Heart left ventricle (tissue), 16 donors: ENCODE data around the gene NDUFB11. TPM values are rescaled to one million over a fixed set of nuclear protein-coding genes. Genes with fewer than 3 reads are reported as not detected.

ENCODE experiments used
- ATAC-seq, 4 donors: fragments of 200-7000 bp; cut with Tn5 transposase; one replicate each; pipeline ENCODE4 v1.9.1; 2020 to 2022; ENCODE audit warnings: moderate library complexity in 4 of 4, mild to moderate bottlenecking in 3 of 4, moderate number of reproducible peaks in 1 of 4
- DNase-seq, 5 donors: peaks; one replicate each; pipeline ENCODE4 v3.0.0-alpha.2; 2020
- H3K27ac ChIP-seq, 12 donors: fragments of 200-600 bp; sonication (generic) in 4 of 12; one replicate each; pipeline versions ENCODE4 v1.5.0 to v1.8.0; 2016 to 2022; ENCODE audit warnings: mild to moderate bottlenecking in 2 of 12
- H3K27me3 ChIP-seq, 9 donors: fragments of 200-600 bp; sonication (generic) in 2 of 9; one replicate each; pipeline versions ENCODE4 v1.5.1 to v1.8.0; 2016 to 2022; ENCODE audit warnings: mild to moderate bottlenecking in 3 of 9
- H3K36me3 ChIP-seq, 9 donors: fragments of 200-600 bp; sonication (generic) in 2 of 9; one replicate each; pipeline versions ENCODE4 v1.5.0 to v1.8.0; 2018 to 2022; ENCODE audit warnings: mild to moderate bottlenecking in 2 of 9
- H3K4me1 ChIP-seq, 12 donors: fragments of 200-600 bp; sonication (generic) in 4 of 12; one replicate each; pipeline versions ENCODE4 v1.5.0 to v1.8.0; 2016 to 2022; ENCODE audit warnings: mild to moderate bottlenecking in 3 of 12
- H3K4me3 ChIP-seq, 12 donors: fragments of 200-600 bp; sonication (generic) in 4 of 12; one replicate each; pipeline versions ENCODE4 v1.5.0 to v1.8.0; 2017 to 2022; ENCODE audit warnings: mild to moderate bottlenecking in 9 of 12, moderate library complexity in 4 of 12
- H3K9me3 ChIP-seq, 12 donors: fragments of 200-600 bp; sonication (generic) in 4 of 12; one replicate each; pipeline versions ENCODE4 v1.5.0 to v1.8.0; 2016 to 2022; ENCODE audit warnings: mild to moderate bottlenecking in 1 of 12
- CTCF ChIP-seq, 12 donors: fragments of 200-600 bp; sonication (generic) in 4 of 12; IDR thresholded peaks; one replicate each; pipeline versions ENCODE4 v1.5.0 to v1.8.0; 2018 to 2022; ENCODE audit warnings: antibody characterized with exemption in 12 of 12, mild to moderate bottlenecking in 5 of 12
- POLR2A ChIP-seq, 2 donors: fragments of 450-650 bp; IDR thresholded peaks; one replicate each; pipeline ENCODE4 v1.6.1; 2017; ENCODE audit warnings: antibody characterized with exemption in 2 of 2, mild to moderate bottlenecking in 2 of 2, moderate library complexity in 2 of 2
- WGBS, 4 donors: extraction: QIAGEN DNeasy Blood & Tissue Kit in 2 of 4; methylation state at CpG; one replicate each; pipeline versions ENCODE4 v1.1.5 to v1.1.7; 2013 to 2018; 5-methylcytosine and 5-hydroxymethylcytosine counted together
- intact Hi-C, 10 donors: fragments of 100-400 bp; cut with DNase I; formaldehyde crosslinking; loops; one replicate each; pipeline versions ENCODE4 v1.11.1 to v1.14.2; 2022
- polyA plus RNA-seq, 2 donors: library from polyadenylated mRNA; stranded (reverse); fragments of 200-250 nt; gene quantifications; one replicate each; pipeline ENCODE4 v1.2.3, GENCODE V29; 2013
- total RNA-seq, 9 donors: library from RNA; depleted of rRNA in 2 of 9; stranded (reverse); fragments of >200 nt in 2 of 9; fragmentation: NEBNext Ultra II Directional in 3 of 9; extraction: Animal tissue kit (Norgen Biotek cat#: 25700) in 3 of 9; gene quantifications; one replicate each; pipeline versions ENCODE4 v1.1.0 to v1.2.4, GENCODE V29; 2016 to 2023
- donor health status: ischemic (EF 13 %, LVEDD 7.1; RV severe dilation, severe dysfunction).
- donor health status: healthy with polysubstance abuse.
- donor health status: DM: no; HTN: yes; CAD: no.
- donor health status: DM: no; HTN: no; CAD: no.
- donor health status: ischemic (EF 25% LVEDD 6.9; RV normal size, moderate dysfunction).
- donor health status: ischemic (EF 25% LVEDD 5.7; RV mildly dilated, moderate dysfunction).
- donor health status: healthy.
- donor health status: DM: yes; HTN: yes; CAD: no.
- donor health status: ischemic (EF 35%, LVEDD 5.7; RV mildly dilated, moderate dysfunction).
- donor health status: nonischemic (EF 11% LVEDD 7.7; RV severe dilation, severe dysfunction).
- donor health status: DM: yes; HTN: yes; CAD: no.
- donor health status: PGD.
- donor health status: ischemic (EF 29% LVEDD 5.4; RV normal size, mild dysfunction).
- donor health status: nonischemic (EF 23%, LVEDD 6.1; RV moderate dilation, normal function).

NDUFB11 gene
- total and polyA plus RNA-seq, 11 donors, result 128 to 254 (median 173) TPM

DNA sequence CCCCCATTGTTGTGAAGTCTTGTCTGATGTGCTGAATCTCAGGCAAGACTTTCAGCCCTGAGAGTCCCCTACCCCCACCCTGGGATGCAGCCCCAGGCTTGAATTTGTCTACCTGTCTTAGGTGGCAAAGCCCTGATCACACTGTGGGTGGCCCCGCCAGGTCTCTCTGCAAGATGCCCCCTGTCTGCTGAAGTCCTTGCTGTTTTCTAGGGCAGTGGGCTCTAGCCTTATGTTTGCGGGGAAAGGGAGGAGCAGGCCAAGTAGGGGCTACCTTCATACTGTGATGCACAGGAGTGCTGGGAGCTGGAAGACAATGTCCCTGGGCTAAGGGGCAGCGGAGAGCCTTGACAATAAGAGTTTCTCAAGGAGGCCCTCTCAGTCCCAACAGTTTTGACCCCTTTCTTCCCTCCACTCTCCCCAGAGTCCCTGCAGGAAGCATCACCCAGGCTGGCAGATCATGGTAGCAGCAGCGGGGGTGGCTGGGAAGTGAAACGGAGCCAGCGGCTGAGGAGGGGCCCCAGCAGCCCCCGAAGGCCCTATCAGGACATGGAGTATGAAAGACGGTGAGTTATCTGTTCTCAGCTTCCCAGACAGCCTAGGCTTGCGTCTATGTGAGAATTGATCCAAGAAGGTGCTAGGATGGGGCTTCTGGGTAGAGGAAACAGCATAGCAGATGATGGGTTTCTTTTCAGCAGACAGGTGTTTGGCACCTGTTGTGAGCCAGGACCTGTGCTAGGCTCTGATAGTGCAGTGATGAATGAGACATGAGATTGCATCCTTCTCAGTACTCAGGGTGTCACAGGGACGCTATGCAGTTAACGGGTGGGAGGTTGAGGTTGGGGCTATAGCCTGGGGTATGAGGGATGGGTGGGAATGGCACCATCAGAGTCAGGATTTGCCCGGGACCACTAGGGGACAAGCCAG, 2.7 kb upstream of the NDUFB11 start:
- H3K4me1 ChIP-seq, result peaks cover 0 to 32% (median 16%) of the 10 kb centered on the region in 12 donors
- H3K27ac ChIP-seq, result peak overlapping the region in 2 of 12 donors; percentile 90 to 96
- H3K27me3 ChIP-seq, result peaks cover 0 to 14% (median 0%) of the 10 kb centered on the region in 9 donors
- intact Hi-C loops, result loop anchor here in 2 of 10 donors (5.0 kb wide), 2 partner anchors 85 to 335 kb away; partner anchors contain the start of genes USP11 (in 1 of the 2) and ZNF41 (in 1 of the 2)
- ATAC-seq, result no peak
- TF ChIP-seq POLR2A (IDR thresholded peaks at IDR 0.05) (no peak), CTCF (IDR thresholded peaks at IDR 0.05) (no peak)
- H3K4me3 ChIP-seq, result peak overlapping the region in 6 of 12 donors; percentile 72 to 98 (median 77)
- no peak for DNase-seq
- peaks cover 0 to 22% (median 8%) of the 10 kb centered on the region in 9 donors for H3K36me3 ChIP-seq
- no peaks in the 10 kb centered on the region for H3K9me3 ChIP-seq
- 63 to 71% (median 67%) methylated on average over 10 to 12 of the region's 12 CpGs for WGBS, 4 donors

GRCh38 chrX:47146121-47146935, 1.8 kb upstream of the NDUFB11 start:
- Histone ChIP-seq H3K9me3 (no peaks in the 10 kb centered on the region), H3K27me3 (peaks cover 0 to 10% (median 0%) of the 10 kb centered on the region in 9 donors), H3K36me3 (peaks cover 0 to 16% (median 6%) of the 10 kb centered on the region in 9 donors), H3K27ac (peak overlapping the region in 7 of 12 donors; percentile 90 to 98 (median 93)), H3K4me1 (peaks cover 0 to 32% (median 16%) of the 10 kb centered on the region in 12 donors), H3K4me3 (peak overlapping the region; percentile 42 to 98 (median 73))
- WGBS, 4 donors, result 2 to 53% (median 24%) methylated on average over 8 to 10 of the region's 10 CpGs
- ATAC-seq (no peak), DNase-seq (no peak)
- TF ChIP-seq CTCF (IDR thresholded peaks at IDR 0.05) (no peak), POLR2A (IDR thresholded peaks at IDR 0.05) (no peak)
- intact Hi-C loops, result loop anchor here in 2 of 10 donors (5.0 kb wide), 2 partner anchors 86 to 336 kb away; partner anchors contain the start of genes USP11 (in 1 of the 2) and ZNF41 (in 1 of the 2)

DNA sequence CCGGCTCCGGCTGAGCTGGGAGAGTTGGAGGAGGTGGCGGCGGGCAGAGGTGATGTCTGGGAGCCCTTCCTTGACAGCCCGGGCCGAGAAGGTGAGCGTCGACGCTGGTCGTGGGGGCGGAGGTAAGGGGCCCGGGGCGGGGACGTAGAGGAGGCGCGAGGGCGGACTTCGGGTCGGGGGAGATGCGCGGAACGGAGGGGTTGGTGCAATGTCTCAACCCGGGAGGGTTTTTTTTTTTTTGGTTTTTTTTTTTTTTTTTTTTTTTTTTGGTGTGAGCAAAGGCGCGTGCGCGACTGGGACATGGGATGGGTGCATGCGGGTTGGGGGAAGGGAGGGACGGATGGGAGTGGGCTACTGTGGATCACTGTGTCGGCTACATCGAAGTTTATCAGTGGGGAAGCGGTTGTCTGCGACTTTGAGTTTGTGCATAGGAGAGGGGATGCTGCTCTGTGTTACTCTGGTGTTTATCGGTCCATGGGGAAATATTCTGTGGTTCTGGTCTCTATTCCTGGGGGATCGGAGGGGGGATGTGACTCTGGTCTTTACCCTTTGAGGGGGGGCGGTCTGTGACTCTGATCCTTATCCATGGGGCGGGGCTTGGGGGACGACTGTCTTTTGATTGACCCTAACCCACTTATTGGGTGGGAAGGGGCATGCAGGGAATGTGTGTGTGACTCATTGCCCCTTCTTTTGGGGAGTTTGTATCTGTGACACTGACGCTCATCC, 1.1 kb upstream of the NDUFB11 start:
- Histone ChIP-seq H3K27ac (peak overlapping the region; percentile 89 to 98 (median 94)), H3K27me3 (peaks cover 0 to 11% (median 0%) of the 10 kb centered on the region in 9 donors), H3K4me3 (peak overlapping the region; percentile 42 to 98 (median 73)), H3K9me3 (no peaks in the 10 kb centered on the region), H3K4me1 (peaks cover 0 to 32% (median 16%) of the 10 kb centered on the region in 12 donors), H3K36me3 (peaks cover 0 to 16% (median 3%) of the 10 kb centered on the region in 9 donors)
- intact Hi-C loops, result loop anchor here in 2 of 10 donors (5.0 kb wide), 2 partner anchors 87 to 337 kb away; partner anchors contain the start of genes USP11 (in 1 of the 2) and ZNF41 (in 1 of the 2)
- WGBS, 4 donors, result 1 to 40% (median 19%) methylated on average over 38 to 39 of the region's 39 CpGs
- ATAC-seq (peak; percentile 7 to 51 (median 31)), DNase-seq (no peak)
- TF ChIP-seq CTCF (IDR thresholded peaks at IDR 0.05) (no peak), POLR2A (IDR thresholded peaks at IDR 0.05) (no peak)
